Hematopoietic multipotent progenitor cell (in vitro differentiated cells): Measurements from ENCODE around the gene HOXA2. TPM values are rescaled to one million over a fixed set of nuclear protein-coding genes. Genes with fewer than 3 reads are reported as not detected.
A peak's percentile ranks its signal among the peaks of the same experiment; 100 is the strongest.

ENCODE experiments used
- DNase-seq, 3 donors: peaks; one replicate each; pipeline ENCODE4 v3.0.0-alpha.2; 2011 to 2015; ENCODE audit warnings: low read depth in 2 of 3, low spot score in 2 of 3
- total RNA-seq: library from RNA; depleted of rRNA; stranded (reverse); fragments of >200 nt; gene quantifications from one replicate; pipeline ENCODE4 v1.2.3, GENCODE V29; 2012

HOXA2 gene
- total RNA-seq, 1 donor: 0.54 TPM

DNA sequence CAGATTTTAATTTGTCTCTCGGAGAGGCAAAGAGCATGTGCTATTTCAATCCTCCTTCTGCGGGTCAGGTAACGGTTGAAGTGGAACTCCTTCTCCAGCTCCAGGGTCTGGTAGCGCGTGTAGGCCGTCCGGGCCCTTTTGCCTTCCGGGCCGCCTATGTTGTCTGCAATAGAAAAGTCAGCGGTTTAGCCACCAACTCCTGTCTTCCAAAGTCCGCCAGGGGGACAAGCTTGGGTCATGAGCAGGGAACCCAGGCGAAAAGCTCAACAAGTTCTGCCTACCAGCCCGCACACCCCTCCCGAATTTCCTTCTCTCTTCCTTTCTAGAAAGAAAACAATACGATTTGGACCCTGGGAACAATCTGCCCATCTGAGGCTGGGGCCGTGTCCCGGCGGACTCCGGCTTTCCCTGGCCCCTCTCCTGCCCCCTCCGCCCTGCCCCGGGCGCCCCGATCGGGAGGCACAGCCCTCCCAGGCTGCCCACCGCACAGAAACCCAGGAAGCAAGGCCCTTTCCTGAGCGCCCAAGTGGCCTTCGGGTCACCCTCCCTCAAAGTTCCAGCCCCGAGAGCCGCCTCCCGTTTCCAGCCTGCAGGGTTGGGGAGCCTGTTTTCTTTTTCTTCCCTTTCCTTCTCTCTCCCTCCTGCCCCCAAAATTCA is 39.6 kb upstream of the HOXA2 start:
- DNase-seq: no peak

DNA sequence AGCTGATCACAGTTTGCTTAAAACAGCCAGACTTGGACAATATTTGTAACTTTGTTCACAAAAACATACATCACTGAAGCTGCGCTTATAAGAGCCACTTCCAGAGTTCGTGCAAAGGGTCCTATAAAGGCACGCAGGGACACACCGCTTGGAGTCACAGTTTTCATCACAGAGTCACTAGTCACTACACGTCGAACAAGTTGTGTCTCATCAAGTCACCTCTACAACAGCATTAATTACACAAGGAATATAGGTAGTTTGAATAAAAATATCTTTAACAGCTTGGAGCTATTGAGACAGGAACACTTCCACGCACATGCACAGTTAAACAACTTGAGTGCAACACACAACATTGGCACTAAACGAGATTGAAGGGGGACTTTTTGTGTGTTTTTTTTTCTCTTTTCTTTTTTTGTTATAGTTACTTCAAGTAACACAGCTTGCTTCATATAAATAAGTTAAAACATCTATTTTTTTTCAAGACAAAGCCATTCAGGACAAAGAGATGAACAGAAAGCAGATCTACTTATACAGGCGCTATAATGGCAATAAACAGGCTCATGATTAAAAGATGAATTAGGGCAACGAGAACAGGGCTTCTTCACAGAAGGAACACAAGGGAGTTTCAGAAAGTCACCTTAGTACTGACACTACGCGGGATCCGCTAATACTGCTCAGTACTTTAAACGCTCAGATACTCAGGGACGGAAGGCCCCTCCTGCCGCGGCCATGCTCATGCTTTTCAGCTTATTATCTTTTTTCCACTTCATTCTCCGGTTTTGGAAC is 38.8 kb upstream of the HOXA2 start:
- DNase-seq: no peak

GRCh38 chr7:27140126-27140857 is 37.8 kb upstream of the HOXA2 start:
- DNase-seq: no peak

DNA sequence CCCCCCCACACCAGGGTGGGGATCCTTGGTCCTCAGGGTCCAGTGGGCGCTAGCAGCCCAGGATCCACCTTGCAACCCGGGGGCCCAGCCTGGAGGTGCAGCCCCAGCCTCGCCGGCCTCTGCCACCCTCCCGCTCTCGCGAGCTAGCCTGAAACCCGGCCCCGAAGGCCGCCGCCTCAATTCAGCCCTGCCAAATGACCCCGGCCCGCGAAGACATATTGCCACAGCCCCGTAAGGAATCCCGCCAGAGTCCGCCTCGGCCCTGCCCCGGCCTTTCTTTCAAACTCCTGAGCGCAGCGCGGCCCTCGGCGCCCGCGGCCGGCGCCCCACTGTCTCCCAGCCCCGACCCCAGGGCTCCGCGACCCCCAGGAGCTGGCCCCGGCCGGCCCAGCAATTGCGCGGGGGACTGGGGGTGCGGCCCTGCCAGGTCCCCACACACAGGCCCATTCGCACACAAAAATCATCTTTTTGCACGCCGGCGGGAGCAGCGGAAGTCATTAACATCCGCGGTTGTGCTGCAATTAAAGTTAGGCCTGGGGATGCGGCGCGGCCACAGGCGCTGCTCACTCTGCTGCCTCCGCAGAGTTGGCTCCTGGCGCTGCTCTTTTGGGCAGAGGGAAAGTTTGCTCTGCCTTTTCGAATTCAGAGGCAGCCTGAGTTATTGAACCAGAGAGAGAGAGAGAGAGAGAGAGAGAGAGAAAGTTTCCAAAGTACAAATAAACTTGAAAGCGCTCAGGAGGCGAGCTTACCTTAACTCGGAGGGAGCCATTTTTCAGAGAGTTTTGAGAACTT is 37.0 kb upstream of the HOXA2 start:
- no peak for DNase-seq

- DNase-seq: no peak
Measured at GRCh38 chr7:27138985-27139333, 36.5 kb upstream of the HOXA2 start.

DNA sequence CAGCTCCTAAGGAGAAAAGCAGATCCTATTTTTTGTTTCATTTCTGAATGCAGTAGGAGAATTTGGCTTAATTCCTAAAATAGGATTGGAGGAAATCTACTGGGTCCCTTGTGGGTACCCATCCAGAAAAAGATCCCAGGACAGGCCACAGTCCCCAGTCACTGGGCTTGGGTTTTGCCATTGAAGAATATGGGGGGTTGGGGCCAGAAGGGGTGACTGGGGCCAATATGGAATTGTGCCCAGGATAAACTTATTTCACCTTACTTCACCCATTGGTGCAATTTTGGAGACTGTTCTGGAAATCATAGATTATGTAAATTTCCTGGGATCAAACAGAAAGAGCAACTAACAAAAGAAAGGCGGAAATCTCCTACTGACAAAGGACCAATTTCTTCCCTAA is 36.0 kb upstream of the HOXA2 start:
- no peak for DNase-seq

DNA sequence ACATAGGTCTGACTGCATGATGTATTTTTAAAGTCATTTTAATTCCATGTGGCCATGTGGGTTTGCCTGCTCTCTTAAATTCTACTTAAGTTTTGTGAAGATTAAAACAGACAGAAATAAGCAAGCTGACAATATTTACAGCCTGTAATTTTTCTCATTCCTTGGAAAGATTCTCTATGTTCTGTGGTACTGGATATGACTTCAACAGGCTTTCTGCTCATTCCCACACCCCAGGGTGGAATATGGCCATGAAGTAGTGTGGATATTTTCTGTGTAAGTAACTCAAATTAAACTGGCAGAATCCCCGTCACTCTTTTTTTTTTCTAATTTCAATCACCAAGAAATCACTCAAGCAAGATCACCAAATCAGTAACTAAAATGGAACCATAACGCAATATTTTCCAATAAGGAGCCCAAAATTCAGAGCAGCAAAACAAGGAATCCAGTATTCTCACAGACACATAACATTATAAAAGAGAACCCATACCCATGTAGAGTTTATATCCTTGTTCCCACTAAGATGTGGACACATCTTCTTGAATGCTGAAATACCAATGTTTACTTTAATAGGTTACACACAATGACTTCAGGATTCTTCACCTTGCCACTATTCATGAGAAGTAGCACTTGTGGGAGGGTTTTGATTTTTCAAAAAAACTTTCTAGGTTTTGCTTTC is 35.3 kb upstream of the HOXA2 start:
- no peak for DNase-seq

GRCh38 chr7:27134392-27134791 is 31.9 kb upstream of the HOXA2 start:
- peak in 1 of 3 donors; percentile 52 for DNase-seq

DNA sequence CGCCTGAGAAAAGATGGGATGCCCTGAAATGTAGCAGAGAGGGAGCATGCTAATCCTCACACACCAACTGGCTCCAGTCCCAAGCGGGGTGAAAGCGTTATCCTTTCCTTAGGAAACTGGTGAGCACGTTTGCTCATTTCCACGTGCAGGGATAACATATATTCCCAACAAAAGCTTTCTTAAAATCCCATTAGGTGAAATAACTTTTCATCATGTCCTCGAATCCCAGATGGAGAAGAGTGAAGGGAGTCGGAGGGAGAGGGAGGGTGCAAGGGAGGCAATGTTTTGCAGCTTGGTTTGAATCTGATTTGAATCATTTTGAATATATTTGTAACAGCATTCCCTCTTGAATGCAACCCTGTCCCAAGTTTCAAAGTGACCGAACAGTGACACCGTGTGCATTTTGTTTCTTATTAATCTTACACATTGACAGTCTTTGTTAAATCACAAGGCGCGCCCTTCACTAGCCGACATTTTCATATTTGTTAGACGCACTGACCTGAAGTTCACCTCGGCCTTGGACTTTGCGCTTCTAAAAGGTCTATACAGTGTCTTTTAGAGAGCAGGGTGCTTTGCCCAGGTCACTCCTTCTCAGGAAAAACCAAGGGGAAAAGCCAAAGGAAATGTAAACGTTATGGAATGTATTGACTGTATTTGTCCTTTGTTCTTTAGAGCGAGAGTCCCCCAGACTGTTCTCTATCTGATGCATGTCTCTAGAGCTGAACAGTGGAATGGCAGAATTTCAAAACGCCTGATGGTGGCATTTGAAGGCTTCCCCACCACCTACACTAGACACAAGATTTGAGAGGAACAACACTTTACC is 31.1 kb upstream of the HOXA2 start:
- DNase-seq: no peak

- no peak for DNase-seq
Measured at GRCh38 chr7:27132978-27133377, 30.5 kb upstream of the HOXA2 start.

GRCh38 chr7:27132214-27132613 is 29.7 kb upstream of the HOXA2 start:
- no peak for DNase-seq

- no peak for DNase-seq
Measured at GRCh38 chr7:27131390-27131819, 28.9 kb upstream of the HOXA2 start.

- DNase-seq: peak in 2 of 3 donors; percentile 55 to 86
Measured at GRCh38 chr7:27130540-27131389, 28.3 kb upstream of the HOXA2 start, which contains the start of gene HOXA4. Gene HOXA4 (minus strand): TSS chr7:27130757. CDS start chr7:27130733, 24 bp downstream.

DNA sequence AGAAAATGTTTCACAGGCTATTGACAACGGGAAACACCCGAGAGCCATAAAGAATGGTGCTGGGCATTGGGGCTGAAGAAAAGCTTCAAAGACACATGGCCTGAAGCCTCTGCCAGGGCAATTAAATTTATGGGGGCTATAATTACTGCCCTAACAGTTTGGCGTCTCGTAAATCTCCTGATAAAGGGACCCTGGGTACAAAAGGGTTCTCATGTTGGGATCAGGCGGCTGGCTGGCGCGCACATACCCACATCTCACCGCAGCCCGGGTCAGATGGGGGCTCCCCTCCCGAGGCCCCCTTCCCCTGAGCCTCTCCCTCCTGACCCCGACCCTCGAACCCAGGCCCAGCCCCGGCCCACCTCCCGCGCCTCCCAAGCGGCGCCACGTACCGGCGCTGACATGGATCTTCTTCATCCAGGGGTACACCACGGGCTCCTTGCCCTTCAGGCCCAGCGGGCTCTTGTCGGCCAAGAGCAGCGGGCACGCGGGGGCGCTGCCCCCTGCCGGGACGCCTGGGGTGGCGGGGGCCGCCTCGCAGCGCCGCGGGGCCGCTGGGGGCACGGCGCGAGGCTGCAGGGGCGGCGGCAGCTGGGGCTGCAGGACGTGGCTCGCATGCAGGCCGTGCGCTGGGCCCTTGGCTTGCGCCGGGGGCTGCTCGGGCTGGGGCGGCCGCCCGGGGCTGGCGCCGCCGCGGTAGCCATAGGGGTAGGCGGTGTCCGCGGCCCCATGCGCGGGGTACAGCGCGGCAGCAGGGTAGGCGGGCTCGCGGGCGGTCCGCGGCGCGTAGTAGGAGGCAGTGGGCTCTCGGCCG is 27.5 kb upstream of the HOXA2 start:
- no peak for DNase-seq

DNA sequence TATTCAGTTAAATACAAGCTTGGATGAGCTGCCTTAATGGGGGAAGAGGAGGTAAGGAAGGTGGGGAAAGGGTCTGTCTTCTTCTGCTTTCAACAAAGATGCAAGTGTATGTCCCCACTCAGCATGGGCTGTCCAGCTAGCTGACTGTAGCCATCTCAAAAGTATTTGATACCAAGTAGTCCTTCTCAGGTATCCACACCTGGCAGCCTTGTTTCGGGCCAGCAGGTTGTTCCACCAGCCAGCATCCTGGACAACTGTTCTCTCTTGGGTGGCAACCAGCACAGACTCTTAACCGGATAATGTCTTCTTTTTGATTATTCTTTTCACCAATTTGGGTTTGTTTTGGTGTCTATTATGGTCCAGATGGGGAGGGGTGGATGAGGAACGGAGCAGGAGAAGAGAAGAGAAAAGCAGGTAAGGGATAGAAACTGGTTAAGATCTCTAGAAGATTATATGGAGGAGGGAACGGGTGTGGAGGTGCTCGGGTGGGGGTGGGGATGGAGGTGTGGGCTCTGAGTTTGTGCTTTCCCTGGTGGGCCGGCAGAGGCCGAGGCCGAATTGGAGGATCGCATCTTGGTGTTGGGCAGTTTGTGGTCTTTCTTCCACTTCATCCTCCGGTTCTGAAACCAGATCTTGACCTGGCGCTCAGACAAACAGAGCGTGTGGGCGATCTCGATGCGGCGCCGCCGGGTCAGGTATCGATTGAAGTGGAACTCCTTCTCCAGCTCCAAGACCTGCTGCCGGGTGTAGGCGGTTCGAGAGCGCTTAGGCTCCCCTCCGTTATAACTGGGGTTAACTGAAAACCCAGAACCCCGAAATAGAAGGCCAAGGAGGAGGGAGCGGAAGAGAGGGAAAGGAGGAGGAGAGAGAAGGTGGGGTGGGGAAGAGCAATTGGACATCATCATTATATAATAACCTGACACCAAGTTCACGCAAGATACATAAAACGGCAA is 26.6 kb upstream of the HOXA2 start:
- DNase-seq: no peak

GRCh38 chr7:27128034-27128433 is 25.6 kb upstream of the HOXA2 start:
- no peak for DNase-seq
